Small intestine (tissue), 16 donors: ENCODE results near the gene ACOX2. TPM values are rescaled to one million over a fixed set of nuclear protein-coding genes. Genes with fewer than 3 reads are reported as not detected.

Experiments
- DNase-seq, 2 donors: peaks; one replicate each; pipeline versions ENCODE4 v3.0.0 to v3.0.0-alpha.2; 2013
- FAIRE-seq: peaks from 2 replicates; lab custom pipeline; 2012; peaks lifted over from hg19 to GRCh38; lab: Jason Lieb, UNC
- H3K27ac ChIP-seq, 3 donors: one replicate each; pipeline ENCODE4 v1.5.1; 2013; ENCODE audit warnings: low read length in 2 of 3, mild to moderate bottlenecking in 2 of 3, control low read depth in 1 of 3, inconsistent platforms in 1 of 3, low read depth in 1 of 3, moderate library complexity in 1 of 3
- H3K27me3 ChIP-seq, 3 donors: one replicate each; pipeline ENCODE4 v1.6.1; 2013; ENCODE audit warnings: low read length in 3 of 3, inconsistent platforms in 1 of 3; ENCODE audit not compliant: control insufficient read depth in 3 of 3, insufficient read depth in 3 of 3
- H3K36me3 ChIP-seq, 3 donors: one replicate each; pipeline ENCODE4 v1.6.1; 2013; ENCODE audit warnings: low read length in 3 of 3, inconsistent platforms in 1 of 3, low read depth in 1 of 3, mild to moderate bottlenecking in 1 of 3, moderate library complexity in 1 of 3; ENCODE audit not compliant: control insufficient read depth in 3 of 3, insufficient read depth in 2 of 3
- H3K4me1 ChIP-seq, 3 donors: one replicate each; pipeline ENCODE4 v1.6.1; 2013; ENCODE audit warnings: low read length in 2 of 3, inconsistent platforms in 1 of 3, low read depth in 1 of 3, mild to moderate bottlenecking in 1 of 3, moderate library complexity in 1 of 3; ENCODE audit not compliant: control insufficient read depth in 3 of 3, insufficient read depth in 2 of 3
- H3K4me3 ChIP-seq, 3 donors: one replicate each; pipeline ENCODE4 v1.5.1; 2013; ENCODE audit warnings: low read length in 3 of 3, control low read depth in 1 of 3, inconsistent platforms in 1 of 3, low read depth in 1 of 3, mild to moderate bottlenecking in 1 of 3, moderate library complexity in 1 of 3
- H3K9me3 ChIP-seq, 2 donors: one replicate each; pipeline ENCODE4 v1.6.1; 2013; ENCODE audit warnings: low read depth in 1 of 2, low read length in 1 of 2; ENCODE audit not compliant: control insufficient read depth in 2 of 2, insufficient read depth in 1 of 2
- WGBS, 3 donors: extraction: QIAGEN DNeasy Blood & Tissue Kit; methylation state at CpG; one replicate each; pipeline ENCODE4 v1.1.7; 2013; 5-methylcytosine and 5-hydroxymethylcytosine counted together
- long read RNA-seq, 10 donors: transcript quantifications; one replicate each; lab custom pipeline, GENCODE V29; 2026
- polyA plus RNA-seq, 4 donors: library from polyadenylated mRNA; stranded (reverse) in 3 of 4; unstranded in 1 of 4; fragments of 200-250 nt in 3 of 4; fragments of 120-200 nt in 1 of 4; gene quantifications; one replicate each; pipeline versions ENCODE4 v1.2.1 to v1.2.3, GENCODE V29; 2013
- donor health status: healthy with polysubstance abuse.
- donor health status: control.
- donor health status: control.
- donor health status: Bipolar disorder and iron deficiency.
- donor health status: healthy.

The ACOX2 gene
- polyA plus RNA-seq: 100 to 1,000 TPM in 2 of 4 donors, 10 to 100 TPM in 2; 34.5 to 156 (median 89.0) TPM
- long read RNA-seq, donor 1: 0 reads
- long read RNA-seq, donor 2, partial matches to known transcripts: 0 of 2 reads
- long read RNA-seq, donor 2, other reads (novel, unspliced or antisense): 0 of 2 reads
- long read RNA-seq, donor 3, partial matches to known transcripts: 6 of 8 reads
- long read RNA-seq, donor 3, other reads (novel, unspliced or antisense): 0 of 8 reads
- long read RNA-seq, donor 4: 0 reads
- long read RNA-seq, donor 5: 0 reads
- long read RNA-seq, donor 6: 0 reads
- long read RNA-seq, donor 7: 0 reads
- long read RNA-seq, donor 8: 0 reads
- long read RNA-seq, donor 9, partial matches to known transcripts: 0 of 3 reads
- long read RNA-seq, donor 9, other reads (novel, unspliced or antisense): 0 of 3 reads
- long read RNA-seq, donor 10, transcript ACOX2-201 (15 exons, 2,426 nt): major isoform, 5 of 5 reads
- long read RNA-seq, donor 10, partial matches to known transcripts: 0 of 5 reads
- long read RNA-seq, donor 10, other reads (novel, unspliced or antisense): 0 of 5 reads

DNA sequence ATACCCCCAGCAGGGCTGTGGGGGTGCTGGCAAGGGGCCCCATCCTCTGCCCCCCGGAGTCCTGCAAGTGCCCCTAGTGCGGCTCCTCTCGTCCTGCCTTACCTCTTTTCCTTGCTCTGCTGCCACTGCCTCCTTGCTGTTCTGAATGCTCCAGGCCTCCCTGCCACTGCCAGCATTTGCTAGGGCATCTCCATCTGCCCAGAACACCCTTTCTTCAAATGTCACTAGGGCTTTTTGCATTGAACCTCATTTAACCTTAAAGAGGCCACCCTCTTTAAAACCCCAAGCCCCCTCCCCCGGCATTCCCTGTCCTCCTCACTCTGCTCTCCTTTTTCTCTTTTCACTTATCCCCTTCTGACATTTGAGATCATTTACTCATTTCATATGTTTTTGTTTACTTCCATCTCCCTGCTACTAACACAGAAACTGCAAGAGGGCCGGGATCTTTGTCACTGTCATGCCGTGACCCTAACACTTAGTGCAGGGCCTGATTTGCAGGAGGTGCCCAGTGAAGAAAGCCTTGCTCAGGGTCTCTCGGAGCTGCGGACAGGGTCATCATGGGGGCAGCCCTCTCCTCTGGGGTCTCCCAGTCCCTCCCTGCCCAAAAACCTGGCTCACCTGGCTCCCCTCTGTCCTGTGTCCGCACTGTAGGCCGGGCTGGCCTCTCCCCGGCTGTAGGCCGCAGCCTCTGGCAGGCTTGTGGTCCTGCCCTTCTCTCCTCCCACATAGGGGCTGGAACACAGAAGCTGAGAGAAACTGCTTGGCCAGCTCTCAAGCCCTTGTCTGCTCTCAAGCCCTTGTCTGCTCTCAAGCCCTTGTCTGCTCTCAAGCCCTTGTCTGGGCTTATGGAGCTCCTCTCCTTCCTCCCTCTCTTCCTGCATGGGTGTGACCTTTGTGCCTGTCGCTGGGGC, at the start of gene ACOX2:
ACOX2 (minus strand) TSS at position 690 of the 911 bp plus-strand sequence. CDS start 2,084 bp downstream, outside the sequence.
- 16 to 33% (median 26%) methylated on average over 13 of the region's 13 CpGs for WGBS, 3 donors
- peaks cover 0 to 3% of the 10 kb centered on the region in 2 donors for H3K9me3 ChIP-seq
- no peaks in the 10 kb centered on the region for H3K27me3 ChIP-seq
- H3K27ac ChIP-seq: peak within 1 kb of the TSS; percentile 77 to 93 (median 90)
- FAIRE-seq (no peak), DNase-seq (peak; percentile 65 to 80)
- peak within 1 kb of the TSS in 2 of 3 donors; percentile 22 to 48 for H3K4me3 ChIP-seq
- H3K4me1 ChIP-seq: peaks cover 10 to 65% (median 14%) of the 10 kb centered on the region in 3 donors
- H3K36me3 ChIP-seq: peaks cover 0 to 29% (median 2%) of the 10 kb centered on the region in 3 donors

DNA sequence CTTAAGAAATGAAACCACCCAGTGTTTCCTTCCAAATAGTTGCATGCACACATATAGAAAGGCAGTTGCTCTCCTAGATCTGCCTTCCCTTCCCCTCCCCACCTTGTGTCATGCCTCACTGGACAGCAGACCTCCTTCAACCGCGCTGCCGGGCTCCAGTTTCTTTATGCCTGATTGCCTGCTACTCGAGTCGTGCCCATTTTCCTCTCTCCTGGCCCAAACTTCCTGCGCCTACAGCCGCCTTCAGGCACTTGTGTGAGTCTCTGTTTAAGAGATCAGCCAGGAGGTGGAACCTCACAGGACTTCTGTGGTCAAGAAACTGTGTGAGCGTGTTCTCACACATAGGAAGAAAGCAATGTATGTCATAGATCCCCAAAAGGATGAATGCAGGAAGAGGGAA, 49.0 kb upstream of the ACOX2 start:
- H3K27ac ChIP-seq: no peak overlapping the region
- FAIRE-seq: no peak
- no peak overlapping the region for H3K4me3 ChIP-seq
- peaks cover 3 to 41% (median 13%) of the 10 kb centered on the region in 3 donors for H3K27me3 ChIP-seq
- H3K4me1 ChIP-seq: peaks cover 2 to 8% (median 3%) of the 10 kb centered on the region in 3 donors
- DNase-seq: no peak
- WGBS, 3 donors: 47 to 64% (median 56%) methylated on average over 8 of the region's 8 CpGs
- no peaks in the 10 kb centered on the region for H3K36me3 ChIP-seq
- H3K9me3 ChIP-seq: no peaks in the 10 kb centered on the region

DNA sequence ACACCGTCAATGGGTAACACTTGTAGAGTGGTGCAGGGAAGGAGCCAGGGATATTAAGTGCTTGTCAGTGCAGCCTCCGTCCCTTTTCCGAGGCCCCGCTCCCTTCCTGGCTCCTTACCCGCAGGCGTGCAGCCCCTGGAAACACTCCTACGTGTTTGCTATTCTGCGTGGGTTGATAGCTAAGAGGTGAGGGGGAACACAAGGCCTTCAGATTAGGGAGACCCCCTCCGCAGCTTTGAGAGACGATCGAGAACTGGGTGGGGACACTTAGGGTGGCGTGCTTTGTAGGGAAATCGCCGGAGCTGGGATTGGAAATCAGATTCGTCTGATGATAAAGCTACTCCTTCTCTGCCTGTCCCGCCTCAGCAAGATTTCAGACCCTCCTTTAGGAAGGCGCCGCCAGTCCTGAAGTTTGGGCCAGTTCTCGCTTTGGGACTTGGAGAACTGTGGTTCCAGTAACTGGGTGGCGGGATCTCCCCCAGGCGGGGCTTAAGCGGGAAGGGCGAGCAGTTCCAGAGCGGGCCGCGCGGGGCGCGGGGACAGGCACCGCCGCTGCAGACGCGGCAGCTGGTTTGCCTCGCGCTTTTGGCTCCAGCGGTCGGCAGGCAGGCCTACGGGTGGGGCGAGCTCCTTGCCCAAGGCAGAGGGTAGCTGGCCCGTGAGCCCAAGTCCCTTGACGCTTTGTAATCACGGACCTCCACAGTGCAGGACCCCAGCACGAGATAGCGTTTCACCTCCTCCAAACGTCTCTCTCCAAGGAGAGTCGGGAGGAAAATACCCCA, 48.2 kb upstream of the ACOX2 start:
- 4 to 6% (median 6%) methylated on average over 46 of the region's 46 CpGs for WGBS, 3 donors
- H3K9me3 ChIP-seq: no peaks in the 10 kb centered on the region
- peaks cover 3 to 41% (median 13%) of the 10 kb centered on the region in 3 donors for H3K27me3 ChIP-seq
- DNase-seq: peak; percentile 58 to 78
- peak overlapping the region; percentile 38 to 57 (median 54) for H3K4me3 ChIP-seq
- H3K4me1 ChIP-seq: peaks cover 2 to 8% (median 3%) of the 10 kb centered on the region in 3 donors
- H3K27ac ChIP-seq: peak overlapping the region in 2 of 3 donors; percentile 17 to 90
- no peaks in the 10 kb centered on the region for H3K36me3 ChIP-seq
- FAIRE-seq: no peak

DNA sequence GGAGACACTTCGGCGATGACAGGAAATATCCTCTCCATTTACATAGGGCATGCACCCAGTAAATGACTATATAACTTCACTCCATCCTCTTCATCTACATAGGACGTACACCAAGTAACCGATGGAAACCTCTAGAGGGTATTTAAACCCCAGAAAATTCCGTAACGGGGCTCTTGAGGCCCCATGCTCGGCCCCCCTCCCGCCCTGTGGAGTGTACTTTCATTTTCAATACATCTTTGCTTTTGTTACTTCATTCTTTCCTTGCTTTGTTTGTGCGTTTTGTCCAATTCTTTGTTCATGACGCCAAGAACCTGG, 47.7 kb upstream of the ACOX2 start:
- DNase-seq (no peak), FAIRE-seq (no peak)
- WGBS, 3 donors: 25 to 36% (median 31%) methylated on average over 10 of the region's 10 CpGs
- Histone ChIP-seq H3K4me3 (peak overlapping the region; percentile 38 to 57 (median 54)), H3K4me1 (peaks cover 2 to 8% (median 3%) of the 10 kb centered on the region in 3 donors), H3K27me3 (peaks cover 3 to 41% (median 13%) of the 10 kb centered on the region in 3 donors), H3K9me3 (no peaks in the 10 kb centered on the region), H3K36me3 (no peaks in the 10 kb centered on the region), H3K27ac (peak overlapping the region in 2 of 3 donors; percentile 17 to 90)

DNA sequence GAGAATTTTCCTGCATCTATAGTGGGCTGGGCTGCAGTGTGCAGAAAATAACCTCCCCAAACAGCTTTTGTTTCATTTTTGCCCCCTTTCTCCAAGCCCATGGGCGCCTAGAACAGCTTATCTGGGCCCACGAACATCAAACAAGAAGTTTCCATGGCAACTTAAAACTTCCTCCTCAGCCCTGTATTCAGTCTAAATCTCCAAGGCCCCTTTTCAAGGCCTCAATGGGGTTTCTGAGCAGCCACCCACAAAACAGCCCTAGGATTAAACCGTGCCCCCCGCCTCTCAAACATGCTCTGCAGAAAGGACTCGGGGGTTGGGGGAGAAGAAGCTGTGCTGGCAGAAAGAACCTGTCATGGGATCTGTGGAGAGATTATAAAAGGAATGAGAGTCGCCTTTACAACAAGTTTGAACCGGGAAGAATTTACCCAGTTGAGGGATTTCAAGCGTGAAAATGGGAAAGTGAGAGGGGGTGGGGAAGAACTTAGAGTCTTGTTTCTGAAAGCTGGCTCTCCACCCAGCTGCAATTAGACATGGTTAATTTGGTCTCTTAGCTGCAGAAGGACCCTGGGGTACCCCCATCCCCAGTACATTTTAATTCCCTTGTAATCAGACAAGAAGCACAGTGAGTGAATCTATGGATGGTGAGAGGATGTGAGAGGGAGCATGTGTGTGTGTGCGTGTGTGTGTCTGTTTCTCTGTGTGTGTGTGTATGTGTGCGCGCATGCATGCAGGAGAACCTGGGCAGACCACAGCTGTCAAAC, 44.5 kb upstream of the ACOX2 start:
- no peak overlapping the region for H3K4me3 ChIP-seq
- H3K9me3 ChIP-seq: no peaks in the 10 kb centered on the region
- no peaks in the 10 kb centered on the region for H3K36me3 ChIP-seq
- H3K27me3 ChIP-seq: peaks cover 0 to 28% (median 1%) of the 10 kb centered on the region in 3 donors
- no peak for DNase-seq
- no peak for FAIRE-seq
- 65 to 68% (median 68%) methylated on average over 11 of the region's 11 CpGs for WGBS, 3 donors
- H3K27ac ChIP-seq: no peak overlapping the region
- H3K4me1 ChIP-seq: peaks cover 2 to 8% (median 3%) of the 10 kb centered on the region in 3 donors

DNA sequence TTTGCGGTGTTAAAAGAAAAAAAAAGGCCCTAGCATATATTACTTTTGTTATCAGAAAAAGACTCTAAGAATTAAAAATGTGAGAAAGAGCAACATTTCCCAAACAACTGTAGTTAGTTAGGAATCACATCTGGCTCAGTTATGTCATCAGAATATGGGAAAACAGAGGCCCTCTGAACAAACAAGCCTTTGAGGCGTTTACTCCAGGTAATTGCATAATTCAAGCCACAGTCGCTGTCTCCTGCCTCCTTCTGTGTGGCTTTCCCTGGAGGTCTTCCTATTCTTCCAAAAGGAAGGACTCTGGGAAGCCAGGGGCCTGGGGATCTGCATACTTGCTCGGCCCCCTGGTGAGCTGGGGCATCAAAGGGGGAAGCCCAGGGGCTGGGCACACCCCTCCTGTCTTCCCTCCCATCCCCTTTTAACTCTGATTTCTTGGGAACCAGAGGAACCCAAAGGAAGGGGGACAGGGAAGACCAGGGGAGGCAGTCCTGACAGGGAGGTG, 43.9 kb upstream of the ACOX2 start:
- Histone ChIP-seq H3K36me3 (no peaks in the 10 kb centered on the region), H3K27me3 (peaks cover 0 to 21% (median 0%) of the 10 kb centered on the region in 3 donors), H3K9me3 (no peaks in the 10 kb centered on the region), H3K4me1 (peaks cover 2 to 7% (median 3%) of the 10 kb centered on the region in 3 donors), H3K27ac (no peak overlapping the region), H3K4me3 (no peak overlapping the region)
- WGBS, 3 donors: 72 to 79% (median 76%) methylated on average over 4 of the region's 4 CpGs
- FAIRE-seq (no peak), DNase-seq (no peak)

DNA sequence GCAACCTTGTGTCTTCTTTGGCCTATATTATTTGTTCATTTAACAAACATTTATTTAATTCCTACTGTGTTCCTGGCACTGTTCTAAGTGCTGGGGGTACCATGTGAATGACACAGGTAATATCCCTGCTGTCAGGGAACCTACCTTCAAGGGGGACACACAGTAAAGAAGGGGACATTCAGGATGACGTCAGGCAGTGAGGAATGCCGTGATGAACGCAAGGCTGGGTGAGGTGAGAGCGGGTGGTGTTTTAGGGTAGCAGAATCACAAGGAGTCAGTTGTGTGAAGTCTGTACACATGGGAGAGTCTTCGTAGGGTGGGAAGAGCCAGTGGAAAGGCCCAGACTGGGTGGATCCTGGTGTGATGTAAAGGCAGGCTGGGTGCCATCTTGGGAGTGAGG, 41.9 kb upstream of the ACOX2 start:
- Histone ChIP-seq H3K9me3 (no peaks in the 10 kb centered on the region), H3K4me1 (no peaks in the 10 kb centered on the region), H3K4me3 (no peak overlapping the region), H3K27ac (no peak overlapping the region), H3K36me3 (no peaks in the 10 kb centered on the region), H3K27me3 (peaks cover 0 to 5% (median 0%) of the 10 kb centered on the region in 3 donors)
- WGBS, 3 donors: 93 to 97% (median 93%) methylated on average over 5 of the region's 5 CpGs
- FAIRE-seq: no peak
- no peak for DNase-seq
